Measurements from ENCODE around the gene KCNQ2.

Gene KCNQ2

DNA sequence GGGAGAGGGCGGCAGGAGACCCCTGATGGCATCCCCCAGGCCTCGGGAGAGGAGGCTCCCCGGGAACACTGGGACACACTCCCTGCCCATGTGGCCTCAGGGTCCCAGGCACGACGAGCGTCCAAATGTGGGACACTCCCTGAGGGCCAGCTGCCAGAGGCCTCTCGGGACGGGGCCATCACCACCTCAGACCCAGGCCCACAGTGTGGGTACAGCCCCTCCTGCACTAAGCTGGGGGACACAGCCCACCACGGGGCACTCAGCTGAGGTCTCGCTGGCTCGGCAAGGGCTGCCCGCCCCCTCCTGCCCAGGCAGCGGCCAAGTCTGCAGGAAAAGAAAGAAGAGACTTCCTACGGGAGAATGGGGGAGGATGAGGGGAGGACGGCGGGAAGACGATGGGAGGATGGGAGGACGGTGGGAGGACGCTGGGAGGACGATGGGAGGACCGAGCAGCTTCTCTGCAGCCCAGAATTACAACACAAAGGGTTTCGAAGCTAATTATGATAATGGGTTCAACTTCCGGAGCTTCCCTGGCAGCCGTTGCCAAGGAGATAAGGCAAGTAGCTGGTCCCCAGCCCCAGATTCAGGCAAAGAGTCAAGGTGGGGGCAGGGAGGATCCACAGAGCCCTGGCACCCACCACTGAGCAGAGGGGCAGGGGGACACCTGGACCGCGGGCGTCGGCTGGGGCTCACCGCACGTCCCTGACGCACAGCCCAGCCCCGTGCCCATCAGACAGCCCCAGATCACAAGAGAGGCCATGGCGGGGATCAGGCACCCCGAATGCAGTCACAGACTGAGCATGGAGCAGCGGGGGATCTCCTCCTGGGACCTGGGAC lies 17.5 kb downstream of the KCNQ2 start:
- DNase-seq (ENCODE audit: low spot score) = no peak

GRCh38 chr20:63452821-63453523 lies 19.5 kb downstream of the KCNQ2 start:
- no peak for DNase-seq (ENCODE audit: low spot score)

DNA sequence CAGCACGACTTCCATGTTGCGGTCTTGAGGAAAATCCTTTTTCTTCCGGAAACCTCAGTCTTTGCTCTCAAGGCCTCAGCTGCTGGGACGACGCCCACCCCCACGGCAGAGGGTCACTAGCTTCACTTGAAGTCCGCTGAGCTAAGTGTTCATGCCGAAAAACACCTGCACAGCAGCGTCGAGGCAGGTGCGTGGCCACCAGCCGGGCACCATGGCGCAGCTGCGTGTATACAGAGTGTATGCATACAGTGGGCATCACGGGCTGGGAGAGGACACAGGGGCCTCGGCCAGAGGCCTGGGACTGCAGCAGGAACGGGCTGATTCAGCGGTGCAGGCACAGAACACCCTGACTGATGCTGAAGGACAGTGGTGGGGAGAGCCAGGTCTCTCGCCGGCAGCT lies 20.1 kb downstream of the KCNQ2 start:
- DNase-seq (ENCODE audit: low spot score) = no peak

- no peak for DNase-seq (ENCODE audit: low spot score)
These were observed 20.6 kb downstream of the KCNQ2 start for GRCh38 chr20:63451821-63452220.

DNA sequence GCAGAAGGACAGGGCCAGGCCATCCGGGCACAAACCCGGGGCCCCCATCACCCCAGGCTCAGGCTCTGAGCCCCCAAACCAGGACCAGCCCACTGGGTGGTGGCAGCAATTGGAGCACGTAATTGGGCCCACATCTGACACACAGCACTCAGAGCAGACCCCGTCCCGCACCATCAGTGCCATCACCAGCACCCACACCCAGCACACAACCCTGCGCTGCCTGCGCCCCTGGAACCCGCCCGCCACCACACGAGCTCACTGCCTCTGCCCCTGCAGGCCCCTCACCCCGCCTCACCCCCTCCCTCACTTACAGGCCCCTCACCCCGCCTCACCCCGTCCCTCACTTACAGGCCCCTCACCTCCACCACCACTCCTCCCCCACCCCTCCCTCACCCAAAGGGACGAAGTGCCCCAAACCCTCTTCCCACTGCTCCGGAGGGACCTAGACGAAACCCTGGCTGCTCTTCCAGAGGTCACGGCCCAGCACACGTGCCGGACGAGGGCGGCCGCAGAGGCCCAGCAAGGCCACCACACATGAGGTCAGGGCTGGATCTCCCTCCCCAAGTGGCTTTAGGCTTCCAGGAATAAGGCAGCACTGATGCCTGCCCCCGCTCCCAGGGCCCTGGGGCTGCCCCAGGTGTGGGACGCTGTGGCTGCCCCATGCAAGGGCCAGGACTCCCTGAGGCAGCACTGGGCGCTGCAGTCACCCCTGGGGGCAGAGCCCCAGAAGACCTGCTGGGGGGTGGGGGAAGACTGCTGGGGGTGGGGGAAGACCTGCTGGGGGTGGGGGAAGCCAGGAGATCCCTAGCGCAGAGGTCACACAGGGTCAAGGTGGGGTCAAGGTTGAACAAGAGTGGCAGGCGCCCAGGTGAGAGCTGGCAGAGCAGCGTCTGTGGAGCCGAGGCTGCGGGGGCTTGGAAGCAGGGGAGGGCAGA lies 22.4 kb downstream of the KCNQ2 start:
- DNase-seq (ENCODE audit: low spot score) = no peak

DNA sequence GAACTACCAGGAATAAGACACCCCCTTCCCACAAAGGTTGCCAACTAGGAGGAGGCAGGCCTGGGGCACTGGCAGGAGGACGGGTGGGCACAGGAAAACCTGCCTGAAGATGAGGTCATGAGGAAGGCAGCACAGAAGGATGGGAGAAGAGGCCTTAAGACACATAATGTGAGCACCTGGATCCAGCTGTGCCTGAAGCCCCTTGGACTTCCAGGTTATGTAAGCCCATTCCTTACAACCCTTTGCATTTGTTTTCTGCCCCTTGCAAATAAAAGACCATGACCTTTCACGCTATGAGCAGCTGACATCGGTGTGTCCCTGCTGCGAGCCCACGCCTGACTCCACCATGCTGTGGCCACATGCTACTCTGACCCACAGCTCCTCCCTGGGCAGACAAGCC lies 23.4 kb downstream of the KCNQ2 start:
- DNase-seq (ENCODE audit: low spot score) = no peak

GRCh38 chr20:63448031-63448430 lies 24.4 kb downstream of the KCNQ2 start:
- no peak for DNase-seq (ENCODE audit: low spot score)

DNA sequence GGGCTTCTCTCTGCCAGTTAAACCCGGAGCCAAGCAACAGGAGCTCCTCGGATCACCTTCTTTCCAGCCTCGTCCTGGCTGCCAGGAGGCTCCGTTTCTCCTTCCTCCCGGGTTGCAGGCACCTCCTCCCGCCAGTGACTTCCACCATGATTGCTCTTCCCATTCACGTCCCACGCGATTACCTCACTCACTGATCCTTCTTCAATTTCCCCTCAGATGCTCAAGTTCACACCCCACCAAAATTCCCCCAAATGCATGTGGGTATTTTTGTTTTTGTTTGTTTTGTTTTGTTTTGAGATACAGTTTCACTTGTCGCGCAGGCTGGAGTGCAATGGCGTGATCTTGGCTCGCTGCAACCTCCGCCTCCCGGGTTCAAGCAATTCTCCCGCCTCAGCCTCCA lies 25.1 kb downstream of the KCNQ2 start:
- no peak for DNase-seq (ENCODE audit: low spot score)

- DNase-seq (ENCODE audit: low spot score) = no peak
These were observed 26.0 kb downstream of the KCNQ2 start for GRCh38 chr20:63446216-63447024.

DNA sequence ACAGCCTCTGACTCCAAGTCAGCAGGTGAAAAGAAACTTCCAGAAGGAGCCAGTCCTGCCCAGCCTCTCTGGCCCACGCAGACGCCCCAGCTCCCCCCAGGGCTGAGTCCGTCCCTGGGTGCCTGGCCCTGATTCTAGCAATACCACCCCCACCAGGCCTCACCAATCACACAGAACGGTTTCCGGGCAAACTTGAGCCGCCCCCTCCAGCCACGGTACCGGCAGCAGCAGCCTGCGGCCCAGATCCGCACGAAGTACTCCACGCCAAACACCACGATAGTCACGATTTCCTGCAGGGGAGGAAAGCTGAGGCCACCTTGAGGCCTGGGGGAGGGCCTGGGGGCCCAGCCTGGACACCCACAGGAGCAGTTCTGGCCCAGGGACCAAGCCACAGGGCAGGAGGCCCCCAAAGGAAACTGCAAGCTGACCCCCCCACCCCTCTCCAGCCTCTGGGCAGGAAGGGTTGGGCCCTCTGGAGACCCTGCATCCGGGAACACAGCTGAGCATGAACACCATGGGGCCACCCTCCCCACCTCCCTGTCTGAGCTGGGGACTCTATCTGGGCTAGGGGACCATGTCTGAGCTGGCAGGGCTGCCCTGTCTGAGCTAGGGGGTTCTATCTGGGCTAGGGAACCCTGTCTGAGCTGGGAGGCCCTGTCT lies 27.2 kb downstream of the KCNQ2 start:
- DNase-seq (ENCODE audit: low spot score) = no peak

- no peak for DNase-seq (ENCODE audit: low spot score)
These were observed 27.9 kb downstream of the KCNQ2 start for GRCh38 chr20:63444548-63444947.

- no peak for DNase-seq (ENCODE audit: low spot score)
These were observed 28.7 kb downstream of the KCNQ2 start for GRCh38 chr20:63443606-63444395.

GRCh38 chr20:63442100-63442493 lies 30.4 kb downstream of the KCNQ2 start:
- peak; percentile 28 for DNase-seq (ENCODE audit: low spot score)

- no peak for DNase-seq (ENCODE audit: low spot score)
These were observed 31.0 kb downstream of the KCNQ2 start for GRCh38 chr20:63441136-63442099.

DNA sequence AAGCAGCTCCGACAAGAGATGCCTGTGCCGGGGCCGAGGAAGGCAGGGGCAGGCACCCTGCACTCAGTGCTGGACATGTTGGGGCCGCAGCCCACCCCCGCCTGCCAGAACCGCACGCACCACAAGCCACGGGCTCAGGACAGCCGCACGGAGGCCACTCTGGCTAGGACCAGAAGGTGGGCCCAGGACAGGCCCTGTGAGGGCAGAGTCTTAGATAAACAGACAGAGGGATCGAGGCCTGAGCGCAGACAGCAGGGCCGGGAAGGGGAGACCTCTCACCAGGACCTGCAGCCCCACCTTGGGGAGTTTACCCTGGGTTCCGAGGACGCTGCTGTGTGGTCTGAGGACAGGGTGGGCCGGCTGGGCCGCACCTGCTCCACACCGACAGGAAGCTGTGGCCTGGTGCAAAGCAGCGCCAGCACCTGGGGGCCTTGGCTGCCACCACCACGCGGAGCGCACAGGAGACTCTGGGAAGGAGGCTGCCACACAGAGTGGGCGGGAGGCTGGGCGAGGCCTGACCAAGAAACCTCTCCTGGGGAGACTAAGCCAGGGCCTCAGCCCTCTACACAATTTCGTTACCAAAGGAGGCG lies 32.0 kb downstream of the KCNQ2 start:
- DNase-seq (ENCODE audit: low spot score) = no peak

GRCh38 chr20:63439866-63440265 lies 32.6 kb downstream of the KCNQ2 start:
- no peak for DNase-seq (ENCODE audit: low spot score)

DNA sequence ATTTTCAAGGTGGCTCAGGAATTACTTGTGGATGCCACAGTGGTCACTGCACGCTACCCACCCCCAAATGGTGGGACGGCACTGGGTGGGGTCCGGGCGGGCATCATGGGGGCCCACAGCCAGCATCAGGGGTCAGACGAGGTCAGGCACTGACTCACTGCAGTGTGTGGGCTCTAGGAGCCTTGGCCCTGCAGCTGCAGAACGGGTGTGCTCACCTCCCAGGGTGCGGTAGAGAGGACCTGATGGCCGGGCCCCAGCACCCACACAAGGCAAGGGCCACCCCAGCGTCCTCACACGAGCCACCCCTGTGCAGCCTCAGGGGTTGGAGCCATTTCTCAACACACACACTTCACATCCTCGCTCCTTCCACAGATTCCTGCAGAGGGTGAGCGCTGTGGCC lies 34.3 kb downstream of the KCNQ2 start:
- DNase-seq (ENCODE audit: low spot score) = no peak

- DNase-seq (ENCODE audit: low spot score) = no peak
These were observed 36.9 kb downstream of the KCNQ2 start for GRCh38 chr20:63435552-63435951.
